Sciatic nerve (tissue), 2 donors: ENCODE data around the gene SLC38A9. TPM values are rescaled to one million over a fixed set of nuclear protein-coding genes. Genes with fewer than 3 reads are reported as not detected.

Experiments
- ATAC-seq: fragments of 200-7000 bp; cut with Tn5 transposase; one replicate; pipeline ENCODE4 v1.9.1; 2020; ENCODE audit warnings: mild to moderate bottlenecking, moderate library complexity
- DNase-seq: peaks from one replicate; pipeline ENCODE4 v3.0.0-alpha.2; 2020; ENCODE audit warnings: low spot score
- intact Hi-C: fragments of 100-400 bp; cut with DNase I; formaldehyde crosslinking; loops from one replicate; pipeline ENCODE4 v1.14.2; 2022
- total RNA-seq: library from RNA; stranded (reverse); fragmentation: NEBNext Ultra II Directional; extraction: Animal tissue kit (Norgen Biotek cat#: 25700); gene quantifications from one replicate; pipeline ENCODE4 v1.2.1, GENCODE V29; 2021
- donor health status: DM: no; HTN: no; CAD: no.
- donor health status: DM: no; HTN: no; CAD: no.

Gene SLC38A9
- total RNA-seq, 1 donor from 2014 or later, result 29.2 TPM

- intact Hi-C loops, result no loop called here
- no peak for ATAC-seq
- DNase-seq, result no peak
Measured at GRCh38 chr5:55674340-55674739, 37.8 kb downstream of the SLC38A9 start.

- ATAC-seq, result peak; percentile 52
- no peak for DNase-seq
- intact Hi-C loops, result no loop called here
Measured at GRCh38 chr5:55672477-55672911, 39.6 kb downstream of the SLC38A9 start.

- no peak for DNase-seq
- peak; percentile 64 for ATAC-seq
- intact Hi-C loops, result no loop called here
Measured at GRCh38 chr5:55671975-55672374, 40.1 kb downstream of the SLC38A9 start.

- DNase-seq (no peak), ATAC-seq (no peak)
- intact Hi-C loops, result no loop called here
Measured at GRCh38 chr5:55668356-55668755, 43.8 kb downstream of the SLC38A9 start.

GRCh38 chr5:55667938-55668337 lies 44.2 kb downstream of the SLC38A9 start:
- no peak for DNase-seq
- intact Hi-C loops, result no loop called here
- no peak for ATAC-seq

- ATAC-seq, result peak; percentile 86
- DNase-seq, result no peak
- intact Hi-C loops, result no loop called here
Measured at GRCh38 chr5:55665065-55665464, 47.1 kb downstream of the SLC38A9 start.

- intact Hi-C loops, result no loop called here
- DNase-seq (no peak), ATAC-seq (no peak)
Measured at GRCh38 chr5:55657443-55657842, 54.7 kb downstream of the SLC38A9 start.

- intact Hi-C loops, result no loop called here
- DNase-seq (no peak), ATAC-seq (no peak)
Measured at GRCh38 chr5:55650386-55650785, 61.7 kb downstream of the SLC38A9 start.

- intact Hi-C loops, result no loop called here
- ATAC-seq, result no peak
Measured at GRCh38 chr5:55649963-55650362, 62.2 kb downstream of the SLC38A9 start.

GRCh38 chr5:55645304-55645703 lies 66.8 kb downstream of the SLC38A9 start:
- intact Hi-C loops, result no loop called here
- DNase-seq (no peak), ATAC-seq (no peak)

More at GRCh38 chr5:55649963-55650362, 62.2 kb downstream of the SLC38A9 start:
- no peak for DNase-seq

- no peak for DNase-seq
- no peak for ATAC-seq
- intact Hi-C loops, result no loop called here
Measured at GRCh38 chr5:55638455-55638854, 73.7 kb downstream of the SLC38A9 start.

- intact Hi-C loops, result no loop called here
- DNase-seq (no peak), ATAC-seq (no peak)
Measured at GRCh38 chr5:55638051-55638450, 74.1 kb downstream of the SLC38A9 start.

- intact Hi-C loops, result no loop called here
- ATAC-seq (peak; percentile 81), DNase-seq (no peak)
Measured at GRCh38 chr5:55636683-55637082, 75.4 kb downstream of the SLC38A9 start.

- intact Hi-C loops, result no loop called here
- no peak for ATAC-seq
Measured at GRCh38 chr5:55636177-55636576, 75.9 kb downstream of the SLC38A9 start.

GRCh38 chr5:55634866-55635265 lies 77.3 kb downstream of the SLC38A9 start:
- no peak for ATAC-seq
- no peak for DNase-seq
- intact Hi-C loops, result no loop called here

More at GRCh38 chr5:55636177-55636576, 75.9 kb downstream of the SLC38A9 start:
- no peak for DNase-seq

GRCh38 chr5:55634209-55634805 lies 77.8 kb downstream of the SLC38A9 start:
- intact Hi-C loops, result no loop called here
- ATAC-seq (peak; percentile 36), DNase-seq (no peak)

- ATAC-seq, result peak; percentile 50
- intact Hi-C loops, result no loop called here
- no peak for DNase-seq
Measured at GRCh38 chr5:55633574-55634208, 78.4 kb downstream of the SLC38A9 start.

- ATAC-seq, result no peak
- intact Hi-C loops, result loop anchor here (10.0 kb wide), 1 partner anchor 695 kb away; no protein-coding TSS in a partner anchor
- no peak for DNase-seq
Measured at GRCh38 chr5:55629815-55630214, 82.3 kb downstream of the SLC38A9 start.

GRCh38 chr5:55626790-55627189 lies 85.3 kb downstream of the SLC38A9 start:
- DNase-seq, result no peak
- ATAC-seq, result no peak
- intact Hi-C loops, result loop anchor here (10.0 kb wide), 1 partner anchor 692 kb away; no protein-coding TSS in a partner anchor

- intact Hi-C loops, result loop anchor here (10.0 kb wide), 1 partner anchor 691 kb away; no protein-coding TSS in a partner anchor
- ATAC-seq, result no peak
Measured at GRCh38 chr5:55625913-55626312, 86.2 kb downstream of the SLC38A9 start.

GRCh38 chr5:55625589-55625909 lies 86.6 kb downstream of the SLC38A9 start:
- no peak for DNase-seq
- intact Hi-C loops, result loop anchor here (10.0 kb wide), 1 partner anchor 691 kb away; no protein-coding TSS in a partner anchor
- peak; percentile 8 for ATAC-seq

More at GRCh38 chr5:55625913-55626312, 86.2 kb downstream of the SLC38A9 start:
- DNase-seq, result no peak
